GM18526 (cell line): ENCODE results near the gene DPY19L1.

Experiments used
- POLR2A ChIP-seq: IDR thresholded peaks from 3 replicates; pipeline ENCODE4 v1.6.1; 2011; ENCODE audit not compliant: insufficient read length; ENCODE audit errors: extremely low read depth

DPY19L1 gene

DNA sequence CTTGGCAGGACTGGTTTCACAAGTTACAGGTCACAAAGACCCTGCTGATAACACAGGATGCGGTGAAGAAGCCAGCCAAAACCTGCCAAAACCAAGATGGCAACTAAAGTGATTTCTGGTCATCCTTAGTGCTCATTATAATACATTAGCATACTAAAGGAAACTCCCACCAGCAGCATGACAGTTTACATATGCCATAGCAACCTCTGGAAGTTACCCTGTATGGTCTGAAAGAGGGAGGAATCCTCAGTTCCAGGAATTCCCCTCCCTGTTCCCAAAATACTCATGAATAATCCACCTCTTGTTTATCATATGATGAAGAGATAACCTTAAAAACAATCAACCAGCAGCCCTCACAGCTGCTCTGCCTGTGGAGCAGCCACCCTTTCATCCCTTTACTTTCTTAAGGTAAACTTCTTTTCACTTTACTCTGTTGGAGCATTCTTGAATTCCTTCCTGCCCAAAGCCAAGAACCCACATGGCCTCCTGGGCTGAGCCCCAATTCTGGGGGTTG lies 21.9 kb downstream of the DPY19L1 start:
- no peak for TF ChIP-seq POLR2A

DNA sequence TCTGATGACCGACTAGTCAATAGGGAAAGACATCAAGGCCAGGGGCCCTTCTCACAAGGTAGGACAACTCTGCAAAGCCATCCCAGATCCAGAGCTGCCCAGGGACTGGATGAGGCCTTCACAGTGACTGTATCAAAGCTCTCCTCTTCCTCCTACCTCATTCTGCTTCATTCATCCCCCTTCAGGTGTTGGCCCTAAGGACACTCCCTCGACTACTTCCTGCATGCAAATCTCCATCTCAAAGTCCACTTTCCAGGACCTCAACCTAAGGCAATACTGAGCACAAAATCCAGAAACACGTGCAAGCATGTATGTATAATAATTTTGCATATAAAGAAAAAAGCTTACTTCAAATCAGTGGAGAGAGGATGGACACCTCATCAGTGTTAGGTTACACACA lies 25.1 kb downstream of the DPY19L1 start:
- TF ChIP-seq POLR2A, result no peak

DNA sequence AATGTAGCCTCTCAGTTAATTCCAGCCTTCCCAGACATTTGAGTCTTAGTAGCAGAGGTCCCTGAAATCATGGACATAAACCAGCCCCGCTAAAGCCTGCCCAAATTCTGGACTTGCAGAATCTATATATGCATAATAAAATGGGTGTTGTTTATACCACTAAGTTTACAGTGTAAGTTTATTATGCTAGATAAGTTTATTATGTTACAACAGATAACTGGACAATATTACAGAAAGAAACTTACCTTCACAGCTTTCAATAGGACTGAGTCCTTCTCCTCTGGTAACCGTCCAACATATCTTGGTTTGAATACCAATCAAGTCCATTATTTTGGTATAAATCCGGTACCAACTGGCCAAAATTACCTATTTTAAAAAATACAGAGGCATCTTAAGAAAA lies 26.2 kb downstream of the DPY19L1 start:
- TF ChIP-seq POLR2A, result no peak

DNA sequence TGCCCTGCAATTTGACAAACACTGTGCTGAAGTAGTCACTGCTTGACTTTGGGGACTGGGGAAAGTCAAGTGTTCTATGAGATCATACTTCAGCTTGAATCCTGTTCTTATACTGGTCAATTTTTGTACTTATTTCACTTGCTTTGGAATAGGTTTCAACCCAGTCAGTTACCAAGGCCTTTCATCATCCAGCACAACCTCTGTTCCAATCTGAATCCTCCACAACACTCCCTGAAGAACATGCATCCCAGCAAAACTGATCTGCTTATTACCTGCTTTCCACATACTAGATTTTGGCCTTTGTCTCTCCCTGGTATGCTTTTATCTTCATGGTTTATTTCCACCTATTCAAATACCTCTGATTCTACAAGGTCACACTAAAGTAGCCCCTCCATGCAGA lies 29.5 kb downstream of the DPY19L1 start:
- no peak for TF ChIP-seq POLR2A

DNA sequence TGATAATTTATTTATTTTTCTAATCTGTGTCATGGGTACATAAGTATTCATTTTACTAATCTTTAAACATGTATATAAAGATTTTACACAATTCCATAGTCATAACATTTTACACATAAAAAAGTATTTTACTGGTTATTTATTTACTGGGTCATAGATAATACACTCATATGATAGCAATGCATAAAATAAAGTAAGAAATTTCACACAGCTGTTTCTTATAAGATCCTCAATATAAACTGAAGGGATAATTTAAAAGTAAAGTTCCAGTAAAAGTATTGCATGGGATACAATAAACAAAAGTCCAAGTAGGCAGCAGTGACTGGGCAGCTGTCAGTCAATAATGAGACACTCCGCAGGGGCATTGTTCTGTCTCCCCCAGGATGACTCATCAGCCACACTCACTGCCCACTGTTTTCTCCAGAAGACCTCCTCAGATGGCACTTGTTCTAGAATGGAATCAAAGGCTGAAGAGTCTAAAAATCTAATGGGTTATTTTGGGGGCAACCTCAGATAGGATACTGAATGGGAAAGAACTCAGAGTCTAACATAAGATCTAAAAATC lies 32.7 kb downstream of the DPY19L1 start:
- no peak for TF ChIP-seq POLR2A

DNA sequence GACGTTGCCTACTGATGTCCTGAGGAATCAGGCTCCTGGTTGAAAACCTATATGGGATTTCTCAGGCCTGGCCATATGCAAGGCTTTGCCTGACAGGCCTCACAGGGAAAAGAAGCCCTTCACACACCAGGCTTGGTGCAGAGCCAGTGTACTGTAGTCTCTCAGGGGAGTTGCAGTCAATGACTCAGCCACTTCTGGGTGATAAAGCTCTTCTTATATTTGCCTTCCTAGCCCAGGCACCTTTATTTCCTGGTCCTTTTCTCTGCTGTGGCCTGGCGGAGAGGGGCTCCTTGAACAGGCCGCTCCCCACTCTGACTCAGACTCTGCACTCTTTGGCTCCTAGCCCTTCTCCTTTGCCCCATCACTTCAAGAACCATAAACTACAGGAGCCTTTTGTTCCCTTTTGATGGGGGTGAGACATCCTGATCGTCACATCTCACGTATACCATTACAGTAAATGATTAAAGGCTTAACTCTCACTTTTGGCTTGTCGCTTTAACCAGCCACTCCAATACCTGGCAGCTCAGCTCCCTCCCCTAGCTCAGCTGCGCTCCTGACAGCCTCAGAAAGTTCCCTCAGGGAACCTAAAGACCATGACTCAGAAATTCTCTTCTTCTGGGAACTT lies 33.5 kb downstream of the DPY19L1 start:
- no peak for TF ChIP-seq POLR2A

DNA sequence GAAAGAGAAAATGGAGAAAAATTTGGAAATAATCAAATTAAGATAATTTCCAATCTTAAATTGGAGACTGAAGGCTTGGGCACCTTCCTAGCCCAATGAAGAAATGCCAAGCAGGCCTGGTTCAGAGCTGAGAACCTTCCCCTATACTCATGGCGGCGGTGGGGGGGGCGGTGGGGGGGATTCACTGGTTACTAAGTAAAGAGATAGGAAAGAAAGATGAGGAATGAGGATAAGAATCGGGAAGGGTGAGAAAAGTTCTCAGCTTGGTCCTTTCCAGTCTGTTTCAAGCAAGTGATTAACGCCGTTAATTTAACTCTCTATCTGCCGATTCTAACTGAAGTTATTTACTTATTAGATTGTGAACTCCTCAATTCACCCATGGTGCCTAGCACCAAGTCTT lies 41.5 kb downstream of the DPY19L1 start:
- no peak for TF ChIP-seq POLR2A

DNA sequence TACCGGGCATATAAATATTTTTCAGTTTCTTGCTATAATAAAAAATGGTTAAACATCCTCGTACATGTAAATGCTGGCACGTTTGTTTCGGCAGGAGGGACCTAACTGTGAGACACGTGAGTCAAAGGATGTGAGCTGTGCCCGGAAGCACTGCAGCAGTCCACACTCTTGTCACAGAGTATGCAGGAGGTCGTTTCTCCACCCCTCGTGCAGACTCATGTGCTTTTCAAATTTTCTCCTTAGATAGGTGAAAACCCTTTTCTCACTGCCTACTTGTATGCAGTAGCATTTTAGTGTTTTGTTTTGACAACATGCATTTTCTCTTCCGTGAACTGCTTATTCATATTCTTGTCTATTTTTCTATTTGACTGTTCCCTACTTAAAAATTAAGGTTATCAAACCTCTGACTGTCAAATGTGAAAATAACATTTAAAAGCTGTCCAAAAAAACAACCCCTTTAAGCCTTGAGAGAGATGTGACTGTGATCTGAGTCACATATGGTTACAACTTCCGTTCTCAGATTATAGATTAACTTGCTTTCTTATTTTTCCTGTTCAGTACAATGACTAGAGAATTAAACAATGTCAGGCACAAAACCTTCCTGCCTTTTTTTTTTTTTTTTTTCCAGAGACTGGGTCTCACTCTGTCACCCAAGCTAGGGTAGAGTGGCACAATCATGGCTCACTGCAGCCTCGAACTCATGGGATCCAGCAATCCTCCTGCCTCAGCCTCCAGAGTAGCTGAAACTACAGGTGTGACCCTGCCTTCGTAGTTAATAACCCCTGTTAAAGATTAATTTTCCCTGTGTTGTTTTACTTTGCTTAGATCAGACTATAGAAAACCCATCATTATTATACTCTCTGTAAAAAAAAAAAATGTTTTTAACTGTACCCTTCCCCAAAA lies 45.1 kb downstream of the DPY19L1 start:
- TF ChIP-seq POLR2A, result no peak

DNA sequence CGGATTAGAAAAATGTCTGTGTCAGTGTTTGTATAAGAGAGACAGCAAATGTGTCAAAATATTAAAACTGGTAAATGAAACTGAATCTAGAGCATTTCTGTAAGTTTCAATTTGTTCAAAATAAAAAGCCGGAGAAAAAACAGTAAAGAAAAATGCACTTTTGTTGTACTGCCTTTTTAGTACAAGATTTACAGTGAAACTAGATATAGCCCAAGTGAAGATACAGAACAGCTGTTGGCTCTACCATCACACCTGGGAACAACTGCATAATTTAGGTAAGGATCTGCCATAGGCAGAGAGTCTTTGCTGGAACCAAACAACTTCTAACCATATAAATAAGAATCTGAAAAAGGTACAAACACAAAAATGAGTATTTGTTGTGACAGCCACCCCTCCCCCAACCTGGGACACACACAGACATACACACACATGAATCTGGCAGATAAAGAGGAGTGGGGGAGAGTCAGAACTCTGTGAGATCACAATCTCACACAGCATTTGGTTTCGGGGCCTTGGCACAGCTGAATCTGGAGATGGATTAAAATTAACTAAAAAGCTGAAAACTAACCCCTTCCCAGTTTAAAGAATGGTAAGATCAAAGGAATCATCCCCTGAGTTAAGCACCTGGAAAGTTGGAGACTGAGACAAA lies 54.8 kb downstream of the DPY19L1 start:
- TF ChIP-seq POLR2A, result no peak

DNA sequence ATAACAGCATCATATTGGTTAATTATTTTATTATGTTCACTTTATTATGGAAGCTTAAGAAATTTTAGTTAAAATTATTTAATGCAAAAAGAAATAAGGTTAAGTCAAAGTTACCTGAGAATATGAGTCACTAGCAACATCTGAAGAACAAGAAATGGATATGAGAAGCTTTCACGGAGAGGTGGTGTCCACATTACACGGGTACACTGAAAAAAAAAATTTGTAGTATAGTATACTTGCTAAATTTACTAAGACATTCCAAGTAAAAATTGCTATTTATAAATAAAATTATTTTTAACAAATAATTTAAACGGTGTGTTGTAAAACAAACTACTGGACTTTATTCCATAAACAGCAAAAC lies 63.9 kb downstream of the DPY19L1 start:
- no peak for TF ChIP-seq POLR2A

DNA sequence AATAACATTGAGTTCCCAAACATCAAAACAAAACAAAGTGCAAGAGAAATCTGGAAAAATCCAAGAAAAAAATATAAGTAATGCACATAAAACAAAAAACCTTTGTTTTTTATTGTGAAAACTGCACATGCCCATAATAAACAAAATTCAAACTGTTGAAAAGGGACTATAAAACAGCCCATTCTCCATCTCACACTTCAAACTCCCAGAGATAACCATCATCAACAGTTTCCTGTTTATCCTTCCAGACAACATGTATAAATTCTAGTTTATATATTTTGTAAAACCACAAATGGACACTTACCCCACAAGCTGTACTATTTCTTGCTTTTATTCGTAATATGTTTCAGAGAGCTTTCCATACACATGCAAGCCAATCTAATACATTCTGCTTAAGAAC lies 79.3 kb downstream of the DPY19L1 start:
- no peak for TF ChIP-seq POLR2A

DNA sequence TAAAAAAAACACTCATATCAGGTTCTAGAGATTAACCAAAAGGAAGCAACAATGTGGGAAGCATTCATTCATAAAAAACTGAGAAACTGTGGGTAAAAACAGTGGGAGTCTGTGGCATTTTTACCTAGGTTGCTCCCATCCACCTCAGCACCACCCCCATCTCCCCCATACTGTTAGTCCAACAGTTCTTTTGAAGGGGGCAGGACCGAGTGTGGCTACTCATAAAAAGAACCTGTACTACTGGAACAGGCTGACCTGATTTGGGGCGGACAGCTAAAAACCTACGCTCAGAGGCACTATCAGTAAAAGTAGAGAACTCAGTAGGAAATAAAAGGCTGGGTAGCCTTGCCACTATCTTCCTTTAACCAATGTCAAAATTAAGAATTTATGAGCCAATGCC lies 84.5 kb downstream of the DPY19L1 start:
- no peak for TF ChIP-seq POLR2A

DNA sequence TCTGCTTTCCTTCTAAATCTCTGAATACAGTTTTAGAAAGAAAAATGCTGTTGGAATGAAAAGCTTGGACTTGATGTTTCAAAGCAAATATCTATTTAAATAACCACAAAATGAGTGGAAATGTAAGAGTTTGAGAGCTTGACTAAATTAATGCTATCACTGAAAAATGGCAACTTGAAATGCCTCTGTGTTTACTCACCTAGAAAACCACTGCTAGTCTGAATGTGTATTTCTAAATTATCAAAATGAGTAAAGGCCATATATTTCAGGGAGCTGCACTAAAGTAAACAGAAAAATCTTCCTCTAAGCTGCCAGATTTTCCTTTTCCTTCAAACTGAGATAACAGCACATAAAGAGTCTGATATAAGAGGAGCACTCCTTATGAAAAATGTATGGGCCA lies 87.9 kb downstream of the DPY19L1 start:
- no peak for TF ChIP-seq POLR2A

DNA sequence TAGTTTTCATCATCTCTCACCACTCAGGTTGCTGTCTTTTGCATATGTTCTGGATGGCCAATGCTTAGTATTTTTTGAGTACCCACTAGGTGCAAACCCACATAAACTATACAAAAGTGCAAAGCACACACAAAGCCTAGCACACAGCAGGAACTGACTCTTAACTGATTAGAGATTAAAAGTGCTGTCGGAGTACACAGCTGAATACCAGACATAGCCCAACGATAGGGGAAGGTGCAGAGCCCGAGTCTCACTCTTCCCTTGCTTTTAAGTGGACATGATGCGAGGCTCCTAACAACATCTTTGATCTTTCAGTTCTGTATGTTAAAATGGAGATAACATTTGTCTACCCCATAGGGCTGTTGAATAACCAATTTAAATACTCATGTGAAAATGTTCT lies 90.8 kb downstream of the DPY19L1 start:
- no peak for TF ChIP-seq POLR2A

DNA sequence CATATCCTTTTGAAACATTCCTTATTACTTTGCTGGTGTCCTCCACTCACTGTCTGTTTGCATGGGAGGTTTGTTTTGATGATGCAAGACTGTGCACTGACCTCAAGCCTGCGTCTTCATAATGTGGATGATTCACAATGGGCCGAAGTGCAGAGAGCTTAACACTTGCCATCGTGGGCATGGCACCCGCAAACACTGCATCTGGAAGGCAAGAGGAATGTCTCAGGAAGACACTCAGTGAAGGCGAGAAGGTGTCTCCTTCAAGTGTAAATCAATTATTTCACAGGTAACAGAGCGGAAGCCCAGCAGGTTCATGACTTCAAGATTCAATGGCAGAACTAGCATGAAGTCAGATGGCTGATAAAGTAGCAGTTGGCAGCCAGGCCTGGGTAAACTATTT lies 98.1 kb downstream of the DPY19L1 start:
- no peak for TF ChIP-seq POLR2A

DNA sequence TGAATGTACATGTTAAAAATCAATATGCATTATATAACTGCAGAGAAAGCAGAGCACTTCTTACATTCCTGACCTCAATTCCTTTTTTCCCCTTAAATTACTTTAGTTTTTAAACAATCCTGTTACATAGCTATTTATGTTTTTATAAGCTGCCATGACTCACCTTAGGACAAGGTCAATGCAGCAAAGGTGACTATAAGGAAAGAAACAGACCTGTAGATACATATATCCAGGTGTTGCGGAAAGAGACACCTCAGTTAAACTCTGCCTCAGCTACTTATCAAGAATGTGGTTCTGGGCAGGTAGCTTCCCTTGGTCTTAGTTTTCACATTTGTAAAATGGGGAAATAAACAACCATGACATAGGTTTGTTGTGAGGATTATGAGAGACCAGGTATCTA lies 105.5 kb downstream of the DPY19L1 start:
- TF ChIP-seq POLR2A, result no peak
